H4 (cell line): ENCODE measurements around the gene PRMT5. TPM values are rescaled to one million over a fixed set of nuclear protein-coding genes. Genes with fewer than 3 reads are reported as not detected.
"Not testable (repeated sequence)": the region's sequence is repeated elsewhere in the genome, so short reads cannot be mapped to it uniquely, and the experiment has no call there.

ENCODE experiments used
- DNase-seq: peaks from one replicate; pipeline ENCODE4 v3.0.0-alpha.2; 2015; ENCODE audit warnings: low spot score
- total RNA-seq: library from RNA; depleted of rRNA; stranded (reverse); fragments of >200 nt; shearing (Covaris generic); gene quantifications from 2 replicates; pipeline ENCODE4 v1.2.3, GENCODE V29; 2014

Gene PRMT5
- total RNA-seq, 1 experiment from 2014 or later = 60.1 TPM

GRCh38 chr14:22935156-22935555 is 6.0 kb upstream of the PRMT5 start:
- DNase-seq = no peak

- no peak for DNase-seq
Measured at GRCh38 chr14:22932146-22932545, 3.0 kb upstream of the PRMT5 start.

- no peak for DNase-seq
Measured at GRCh38 chr14:22929961-22930364, 787 bp upstream of the PRMT5 start.

GRCh38 chr14:22928237-22929103 is 706 bp downstream of the PRMT5 start:
- no peak for DNase-seq

GRCh38 chr14:22926316-22926715 is 2.9 kb downstream of the PRMT5 start:
- DNase-seq = no peak

GRCh38 chr14:22925513-22925912 is 3.7 kb downstream of the PRMT5 start:
- no peak for DNase-seq

- no peak for DNase-seq
Measured at GRCh38 chr14:22923746-22924145, 5.4 kb downstream of the PRMT5 start.

- DNase-seq = no peak
Measured at GRCh38 chr14:22922294-22922693, 6.9 kb downstream of the PRMT5 start.

GRCh38 chr14:22920697-22921096 is 8.5 kb downstream of the PRMT5 start:
- DNase-seq = no peak

GRCh38 chr14:22919601-22919921 is 9.6 kb downstream of the PRMT5 start:
- no peak for DNase-seq

- peak; percentile 100 for DNase-seq
Measured at GRCh38 chr14:22918804-22919600, 10.2 kb downstream of the PRMT5 start, which contains the start of gene RBM23. RBM23 (minus strand) TSS chr14:22919149.

GRCh38 chr14:22915886-22916521 is 13.2 kb downstream of the PRMT5 start:
- no peak for DNase-seq

- not testable (repeated sequence) for DNase-seq
Measured at GRCh38 chr14:22914836-22915235, 14.3 kb downstream of the PRMT5 start.

GRCh38 chr14:22910916-22911315 is 18.3 kb downstream of the PRMT5 start:
- DNase-seq = no peak

GRCh38 chr14:22908601-22909000 is 20.6 kb downstream of the PRMT5 start:
- no peak for DNase-seq

- no peak for DNase-seq
Measured at GRCh38 chr14:22907429-22907828, 21.7 kb downstream of the PRMT5 start.

GRCh38 chr14:22906073-22906472 is 23.1 kb downstream of the PRMT5 start:
- no peak for DNase-seq

- no peak for DNase-seq
Measured at GRCh38 chr14:22905627-22906026, 23.5 kb downstream of the PRMT5 start.

GRCh38 chr14:22903742-22904087 is 25.5 kb downstream of the PRMT5 start:
- no peak for DNase-seq

- DNase-seq = no peak
Measured at GRCh38 chr14:22901799-22902198, 27.4 kb downstream of the PRMT5 start.

- DNase-seq = peak; percentile 66
Measured at GRCh38 chr14:22900081-22900799, 28.9 kb downstream of the PRMT5 start.
